ENCODE data around the gene MAST4.

MAST4 gene

GRCh38 chr5:66963559-66963971, 367.4 kb downstream of the MAST4 start:
- DNase-seq (ENCODE audit: low read depth in 2 of 2) = peak; percentile 35 to 83
- TF ChIP-seq CTCF (IDR thresholded peaks at IDR 0.05; ENCODE audit: low read depth, low read length) = no peak

GRCh38 chr5:66966439-66966838, 370.2 kb downstream of the MAST4 start:
- DNase-seq (ENCODE audit: low read depth in 2 of 2) = no peak
- H3K4me3 ChIP-seq (replicated peaks in 1 of 2; ENCODE audit: low read depth in 2 of 2, low read length in 2 of 2) = no peak overlapping the region
- no peak for TF ChIP-seq CTCF (IDR thresholded peaks at IDR 0.05; ENCODE audit: low read depth, low read length)

More at GRCh38 chr5:66963559-66963971, 367.4 kb downstream of the MAST4 start:
- no peak overlapping the region for H3K4me3 ChIP-seq (replicated peaks in 1 of 2; ENCODE audit: low read depth in 2 of 2, low read length in 2 of 2)

GRCh38 chr5:66967102-66967501, 370.9 kb downstream of the MAST4 start:
- no peak overlapping the region for H3K4me3 ChIP-seq (replicated peaks in 1 of 2; ENCODE audit: low read depth in 2 of 2, low read length in 2 of 2)
- TF ChIP-seq CTCF (IDR thresholded peaks at IDR 0.05; ENCODE audit: low read depth, low read length) = no peak
- DNase-seq (ENCODE audit: low read depth in 2 of 2) = peak; percentile 78 to 83

GRCh38 chr5:66967826-66968262, 371.7 kb downstream of the MAST4 start:
- no peak for TF ChIP-seq CTCF (IDR thresholded peaks at IDR 0.05; ENCODE audit: low read depth, low read length)
- no peak overlapping the region for H3K4me3 ChIP-seq (replicated peaks in 1 of 2; ENCODE audit: low read depth in 2 of 2, low read length in 2 of 2)
- DNase-seq (ENCODE audit: low read depth in 2 of 2) = peak in 1 of 2 donors; percentile 64

GRCh38 chr5:66969484-66969883, 373.3 kb downstream of the MAST4 start:
- H3K4me3 ChIP-seq (replicated peaks in 1 of 2; ENCODE audit: low read depth in 2 of 2, low read length in 2 of 2) = no peak overlapping the region
- TF ChIP-seq CTCF (IDR thresholded peaks at IDR 0.05; ENCODE audit: low read depth, low read length) = no peak
- DNase-seq (ENCODE audit: low read depth in 2 of 2) = no peak

GRCh38 chr5:66969963-66970362, 373.8 kb downstream of the MAST4 start:
- DNase-seq (ENCODE audit: low read depth in 2 of 2) = no peak
- no peak for TF ChIP-seq CTCF (IDR thresholded peaks at IDR 0.05; ENCODE audit: low read depth, low read length)
- no peak overlapping the region for H3K4me3 ChIP-seq (replicated peaks in 1 of 2; ENCODE audit: low read depth in 2 of 2, low read length in 2 of 2)

GRCh38 chr5:66972004-66972403, 375.8 kb downstream of the MAST4 start:
- no peak for TF ChIP-seq CTCF (IDR thresholded peaks at IDR 0.05; ENCODE audit: low read depth, low read length)
- DNase-seq (ENCODE audit: low read depth in 2 of 2) = no peak
- no peak overlapping the region for H3K4me3 ChIP-seq (replicated peaks in 1 of 2; ENCODE audit: low read depth in 2 of 2, low read length in 2 of 2)
